ENCODE data around the gene MAT1A.

The MAT1A gene

GRCh38 chr10:80283119-80283518 lies 6.3 kb downstream of the MAT1A start:
- FAIRE-seq = no peak
- no peak for DNase-seq (ENCODE audit: low spot score)

- FAIRE-seq (no peak), DNase-seq (ENCODE audit: low spot score) (no peak)
Observed at GRCh38 chr10:80281784-80282765, 7.4 kb downstream of the MAT1A start.

GRCh38 chr10:80281292-80281691 lies 8.2 kb downstream of the MAT1A start:
- DNase-seq (ENCODE audit: low spot score) (no peak), FAIRE-seq (no peak)

GRCh38 chr10:80280071-80280800 lies 9.2 kb downstream of the MAT1A start:
- no peak for FAIRE-seq
- DNase-seq (ENCODE audit: low spot score) = no peak

GRCh38 chr10:80279146-80279545 lies 10.3 kb downstream of the MAT1A start:
- DNase-seq (ENCODE audit: low spot score) (no peak), FAIRE-seq (no peak)

GRCh38 chr10:80278480-80278879 lies 11.0 kb downstream of the MAT1A start:
- DNase-seq (ENCODE audit: low spot score) = no peak
- FAIRE-seq = no peak

GRCh38 chr10:80277567-80278250 lies 11.7 kb downstream of the MAT1A start:
- no peak for DNase-seq (ENCODE audit: low spot score)
- FAIRE-seq = no peak

- DNase-seq (ENCODE audit: low spot score) (no peak), FAIRE-seq (no peak)
Observed at GRCh38 chr10:80277016-80277415, 12.4 kb downstream of the MAT1A start.

- no peak for DNase-seq (ENCODE audit: low spot score)
- FAIRE-seq = no peak
Observed at GRCh38 chr10:80276335-80276734, 13.1 kb downstream of the MAT1A start.

GRCh38 chr10:80275756-80276155 lies 13.7 kb downstream of the MAT1A start:
- no peak for DNase-seq (ENCODE audit: low spot score)
- FAIRE-seq = no peak

GRCh38 chr10:80275135-80275498 lies 14.3 kb downstream of the MAT1A start:
- FAIRE-seq (no peak), DNase-seq (ENCODE audit: low spot score) (no peak)

- FAIRE-seq (no peak), DNase-seq (ENCODE audit: low spot score) (no peak)
Observed at GRCh38 chr10:80274396-80275134, 14.9 kb downstream of the MAT1A start.

- DNase-seq (ENCODE audit: low spot score) (no peak), FAIRE-seq (no peak)
Observed at GRCh38 chr10:80273523-80274170, 15.8 kb downstream of the MAT1A start.

- FAIRE-seq = no peak
- no peak for DNase-seq (ENCODE audit: low spot score)
Observed at GRCh38 chr10:80272793-80273522, 16.5 kb downstream of the MAT1A start.

- DNase-seq (ENCODE audit: low spot score) = no peak
Observed at GRCh38 chr10:80271416-80271815, 18.0 kb downstream of the MAT1A start.

GRCh38 chr10:80270887-80271286 lies 18.6 kb downstream of the MAT1A start:
- no peak for DNase-seq (ENCODE audit: low spot score)

More at GRCh38 chr10:80271416-80271815, 18.0 kb downstream of the MAT1A start:
- FAIRE-seq = no peak

GRCh38 chr10:80268938-80269588 lies 20.4 kb downstream of the MAT1A start:
- DNase-seq (ENCODE audit: low spot score) (no peak), FAIRE-seq (no peak)

More at GRCh38 chr10:80270887-80271286, 18.6 kb downstream of the MAT1A start:
- no peak for FAIRE-seq

GRCh38 chr10:80268266-80268665 lies 21.2 kb downstream of the MAT1A start:
- no peak for DNase-seq (ENCODE audit: low spot score)
- no peak for FAIRE-seq

GRCh38 chr10:80266513-80266863 lies 23.0 kb downstream of the MAT1A start:
- no peak for DNase-seq (ENCODE audit: low spot score)
- no peak for FAIRE-seq
